MM.1S (cell line): ENCODE measurements around the gene SH2D2A.

ENCODE experiments used
- EZH2 ChIP-seq: fragments of 300-600 bp; sonication (generic); optimal IDR thresholded peaks from 2 replicates; pipeline ENCODE3; 2017; ENCODE audit warnings: low read depth, mild to moderate bottlenecking, antibody characterized with exemption, low read length, mixed read lengths
- EZH2phosphoT487 ChIP-seq: fragments of 300-600 bp; sonication (generic); IDR thresholded peaks from 2 replicates; pipeline ENCODE4 v1.6.1; 2018; ENCODE audit warnings: antibody characterized with exemption, low read length
- TF ChIP-seq, protein P1 (sequence below): fragments of 300-600 bp; sonication (generic); IDR thresholded peaks from 2 replicates; pipeline ENCODE4 v1.5.1; 2016; ENCODE audit warnings: antibody characterized with exemption, low read length, mixed read lengths

DNA sequence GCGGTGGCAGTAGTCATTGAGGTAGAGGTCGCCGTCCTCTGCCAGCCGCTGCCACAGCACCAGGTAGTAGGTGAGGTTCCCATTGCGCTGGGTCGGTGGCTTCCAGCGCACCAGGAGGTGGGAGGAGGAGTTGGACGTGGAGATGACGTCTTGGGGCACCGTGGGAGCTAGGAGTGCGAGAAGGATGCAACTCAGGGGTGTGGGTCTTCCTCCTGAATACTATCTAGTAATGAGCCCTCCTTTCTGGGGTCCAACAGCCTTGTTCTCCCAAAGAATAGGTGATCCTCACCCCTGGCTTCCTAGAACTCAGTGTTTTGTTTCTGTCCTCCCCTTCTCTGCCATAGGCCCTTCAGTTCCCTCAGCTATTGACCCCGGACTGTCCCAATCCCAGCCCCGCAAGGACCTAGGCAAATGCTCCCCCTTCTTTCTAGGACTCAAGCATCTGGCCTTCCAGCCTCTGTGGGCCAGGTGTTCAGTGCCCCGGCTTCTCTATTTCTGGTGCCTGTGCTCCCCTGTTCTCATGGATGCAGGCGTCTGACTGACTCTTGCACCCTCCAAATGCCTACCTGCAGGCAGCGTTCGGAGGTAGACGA, 29.4 kb upstream of the SH2D2A start:
- TF ChIP-seq, protein P1, sequence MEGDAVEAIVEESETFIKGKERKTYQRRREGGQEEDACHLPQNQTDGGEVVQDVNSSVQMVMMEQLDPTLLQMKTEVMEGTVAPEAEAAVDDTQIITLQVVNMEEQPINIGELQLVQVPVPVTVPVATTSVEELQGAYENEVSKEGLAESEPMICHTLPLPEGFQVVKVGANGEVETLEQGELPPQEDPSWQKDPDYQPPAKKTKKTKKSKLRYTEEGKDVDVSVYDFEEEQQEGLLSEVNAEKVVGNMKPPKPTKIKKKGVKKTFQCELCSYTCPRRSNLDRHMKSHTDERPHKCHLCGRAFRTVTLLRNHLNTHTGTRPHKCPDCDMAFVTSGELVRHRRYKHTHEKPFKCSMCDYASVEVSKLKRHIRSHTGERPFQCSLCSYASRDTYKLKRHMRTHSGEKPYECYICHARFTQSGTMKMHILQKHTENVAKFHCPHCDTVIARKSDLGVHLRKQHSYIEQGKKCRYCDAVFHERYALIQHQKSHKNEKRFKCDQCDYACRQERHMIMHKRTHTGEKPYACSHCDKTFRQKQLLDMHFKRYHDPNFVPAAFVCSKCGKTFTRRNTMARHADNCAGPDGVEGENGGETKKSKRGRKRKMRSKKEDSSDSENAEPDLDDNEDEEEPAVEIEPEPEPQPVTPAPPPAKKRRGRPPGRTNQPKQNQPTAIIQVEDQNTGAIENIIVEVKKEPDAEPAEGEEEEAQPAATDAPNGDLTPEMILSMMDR = no peak
- TF ChIP-seq EZH2phosphoT487 = no peak
- TF ChIP-seq EZH2 = no peak
